Activated CD8-positive, alpha-beta memory T cell treated with anti-CD3 and anti-CD28 coated beads, Interleukin-2, amount 50 U/mL, for 1 hour (primary cell): Measurements from ENCODE around the gene RPS6KA5.
"Not testable (repeated sequence)": the region's sequence is repeated elsewhere in the genome, so short reads cannot be mapped to it uniquely, and the experiment has no call there.

Experiments
- DNase-seq: peaks from one replicate; pipeline ENCODE4 v3.0.0-alpha.2; 2020; ENCODE audit errors: extremely low read depth

RPS6KA5 gene

DNA sequence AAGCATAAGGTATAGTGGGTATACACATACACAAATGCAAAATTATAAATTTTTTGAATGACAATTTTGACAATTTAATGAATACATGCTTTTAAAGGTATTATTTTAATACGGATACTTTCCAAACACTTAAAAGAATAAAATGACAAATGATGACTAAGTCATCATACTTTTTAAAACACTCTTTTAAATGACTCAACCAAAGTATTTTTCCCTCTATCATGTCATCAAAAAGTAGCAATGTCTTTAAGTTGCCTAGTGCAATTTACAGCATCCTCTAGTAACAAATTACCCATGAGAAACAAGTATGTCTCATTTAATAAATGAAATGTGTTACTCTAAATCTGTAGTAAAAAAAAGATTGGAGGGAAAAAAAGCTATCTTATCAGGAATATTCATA lies 73.3 kb downstream of the RPS6KA5 start:
- DNase-seq: no peak

DNA sequence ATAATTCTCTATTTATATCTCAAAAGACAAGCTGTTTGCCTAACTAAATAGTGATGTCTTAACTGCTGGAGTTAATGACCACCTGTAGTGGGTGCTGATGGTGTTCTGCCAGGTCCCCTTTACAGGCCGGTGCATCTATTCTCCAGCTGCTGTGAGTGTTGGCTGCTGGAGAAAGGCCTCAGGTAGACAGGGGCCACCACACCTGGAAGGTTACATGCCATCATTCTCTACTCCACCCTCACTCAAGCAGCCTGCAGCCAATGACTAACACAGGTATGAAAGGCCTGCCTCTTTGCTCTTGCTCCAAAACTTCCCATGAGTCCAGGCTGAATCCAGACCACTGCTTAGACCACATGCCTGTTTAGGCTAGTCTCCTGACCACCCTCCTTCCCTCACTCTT lies 73.9 kb downstream of the RPS6KA5 start:
- DNase-seq: no peak

DNA sequence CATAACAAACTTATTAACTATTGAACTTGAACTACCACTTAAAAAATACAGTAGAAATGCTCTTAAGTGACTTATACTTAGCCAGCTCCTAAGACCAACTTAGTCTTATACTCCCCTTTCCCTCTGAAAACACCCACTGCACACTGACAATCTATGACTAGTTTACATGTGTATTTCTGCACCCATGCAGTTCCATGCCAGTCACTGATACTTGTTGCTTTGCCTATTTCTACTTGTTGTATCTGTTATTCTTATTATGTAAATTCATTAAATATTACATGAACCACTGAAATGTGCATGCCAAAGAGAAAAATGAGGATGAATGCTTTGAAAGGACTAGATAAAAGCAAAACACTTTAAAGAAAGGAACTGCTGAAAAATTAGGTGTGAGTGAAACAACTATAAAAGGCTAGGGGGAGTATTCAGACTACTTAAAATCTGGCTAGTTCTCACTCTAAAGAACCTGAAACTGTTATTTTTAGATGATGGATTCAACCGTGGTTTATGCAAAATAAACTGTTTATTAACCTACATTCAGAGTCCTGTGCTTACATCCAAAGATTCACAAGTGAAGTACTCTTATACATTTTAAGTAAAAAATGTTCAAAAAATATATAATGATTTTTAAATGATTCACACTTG lies 74.7 kb downstream of the RPS6KA5 start:
- DNase-seq: no peak

DNA sequence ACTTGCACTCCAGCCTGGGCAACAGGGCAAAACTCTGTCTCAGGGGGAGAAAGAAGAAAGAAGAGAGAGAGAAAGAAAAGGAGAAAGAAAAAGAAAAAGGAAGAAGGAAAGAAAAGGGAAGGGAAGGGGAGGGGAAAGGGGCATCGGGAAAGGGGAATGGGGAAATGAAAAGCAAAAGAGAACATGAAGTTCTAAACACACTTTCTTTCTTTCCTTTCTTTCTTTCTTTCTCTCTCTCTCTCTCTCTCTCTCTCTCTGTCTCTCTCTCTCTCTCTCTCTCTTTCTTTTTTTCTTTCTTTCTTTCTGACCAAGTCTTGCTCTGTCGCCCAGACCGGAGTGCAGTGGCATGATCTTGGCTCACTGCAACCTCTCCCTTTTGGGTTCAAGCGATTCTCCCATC lies 76.9 kb downstream of the RPS6KA5 start:
- no peak for DNase-seq

DNA sequence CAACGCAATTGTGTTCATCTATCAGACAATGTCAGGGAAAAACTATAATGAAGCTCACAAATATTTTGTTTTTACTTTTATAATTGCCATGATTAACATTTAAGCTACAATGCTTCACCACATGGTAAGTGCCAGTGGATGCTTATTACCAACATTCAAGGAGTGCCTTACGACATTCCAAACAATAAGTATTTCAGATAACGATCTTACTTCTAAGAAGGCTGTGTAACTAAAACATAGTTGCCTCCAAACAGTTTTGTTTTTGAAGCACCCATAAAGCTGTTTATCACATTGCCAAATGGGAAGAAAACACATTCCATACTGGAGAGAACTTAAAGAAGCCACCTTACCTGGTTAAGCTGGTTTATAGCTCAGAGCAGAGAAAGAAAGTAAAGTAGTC lies 78.8 kb downstream of the RPS6KA5 start:
- no peak for DNase-seq

DNA sequence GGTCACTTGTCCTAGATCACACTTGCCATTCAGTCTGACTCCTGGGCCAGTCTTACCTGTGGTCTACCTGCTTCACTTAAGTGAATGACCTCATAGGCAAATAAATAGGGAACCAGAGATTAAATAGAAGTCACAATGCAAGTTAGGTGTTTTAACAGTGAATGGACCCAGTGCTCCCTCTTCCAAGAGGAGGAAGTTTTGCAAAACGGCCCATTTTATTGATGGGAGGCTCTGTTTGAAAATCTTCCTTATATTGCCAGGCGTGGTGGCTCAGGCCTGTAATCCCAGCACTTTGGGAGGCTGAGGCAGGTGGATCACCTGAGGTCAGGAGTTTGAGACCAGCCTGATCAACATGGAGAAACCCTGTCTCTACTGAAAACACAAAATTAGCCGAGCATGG lies 79.8 kb downstream of the RPS6KA5 start:
- not testable (repeated sequence) for DNase-seq

DNA sequence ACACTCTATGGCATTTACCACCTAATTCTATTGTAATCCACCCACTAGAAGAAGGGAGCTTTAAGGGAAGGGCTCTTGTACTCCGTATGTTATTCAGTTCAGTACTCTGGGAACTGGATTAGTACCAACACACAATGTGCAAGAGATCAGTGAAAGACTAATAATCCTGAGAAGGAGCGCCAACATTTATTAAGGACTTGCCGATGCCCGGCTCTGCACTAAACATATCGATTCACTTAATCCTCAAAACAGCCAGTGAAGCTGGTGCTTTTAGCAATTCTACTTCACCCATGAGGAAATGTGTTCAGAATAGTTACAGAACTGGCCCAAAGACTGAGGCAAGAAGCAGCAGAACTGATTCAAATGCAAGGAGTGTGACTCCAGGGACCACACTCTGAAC lies 80.9 kb downstream of the RPS6KA5 start:
- no peak for DNase-seq

DNA sequence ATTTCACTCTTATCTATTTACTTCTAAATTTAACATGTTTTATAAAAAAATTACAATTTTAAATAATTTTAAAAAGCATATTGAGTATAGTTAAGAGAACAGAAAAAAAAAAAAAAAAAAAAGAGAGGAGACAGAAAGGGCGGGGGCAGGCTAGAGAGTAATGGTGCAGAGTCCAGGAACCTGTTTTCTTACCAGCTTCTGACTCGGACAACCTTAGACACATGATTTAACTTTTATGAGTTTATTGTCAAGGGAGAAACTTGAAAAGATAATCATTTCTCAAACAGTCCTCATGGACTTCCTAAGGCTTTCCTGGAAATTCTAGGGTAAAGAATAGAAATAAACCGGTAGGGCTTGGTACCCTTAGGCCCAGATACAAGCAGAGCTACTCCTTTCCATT lies 84.3 kb downstream of the RPS6KA5 start:
- DNase-seq: no peak

DNA sequence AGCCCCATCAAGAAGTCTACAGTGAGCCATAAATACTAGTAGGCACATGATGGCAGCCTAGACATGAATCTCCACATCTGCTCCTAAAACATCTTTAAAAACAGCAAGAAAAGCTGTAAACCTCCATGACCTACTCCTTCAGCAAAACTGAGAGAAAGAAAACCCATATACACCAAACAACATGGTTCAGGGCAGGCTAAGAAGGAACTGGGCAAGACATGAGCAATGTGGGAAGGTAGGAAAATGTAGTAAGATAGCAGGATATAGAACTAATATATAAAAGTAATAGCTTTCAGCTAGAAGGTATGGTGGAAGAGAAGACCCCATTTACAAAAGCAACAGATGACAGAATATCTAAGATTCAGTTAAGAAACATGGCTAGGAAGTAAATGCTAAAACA lies 88.8 kb downstream of the RPS6KA5 start:
- DNase-seq: no peak

DNA sequence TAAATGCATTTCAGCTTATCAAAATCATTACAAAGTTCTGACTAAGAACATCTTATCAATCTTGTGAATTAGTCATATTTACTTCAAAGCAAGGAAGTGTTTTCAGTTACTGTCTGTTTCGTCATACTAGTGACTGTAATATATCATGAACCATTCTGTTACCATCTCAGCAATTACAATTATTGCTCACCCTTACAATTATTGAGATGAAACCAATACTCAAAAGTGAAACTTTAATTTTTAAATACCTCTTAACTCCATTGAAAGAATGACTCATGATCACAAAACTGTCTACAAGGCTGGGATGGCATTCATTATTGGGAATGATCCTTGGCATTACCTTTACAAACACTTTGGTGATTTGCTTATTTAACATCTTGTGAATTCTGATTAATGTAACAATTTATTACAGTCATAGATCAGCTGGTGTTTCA lies 90.3 kb downstream of the RPS6KA5 start:
- DNase-seq: no peak

DNA sequence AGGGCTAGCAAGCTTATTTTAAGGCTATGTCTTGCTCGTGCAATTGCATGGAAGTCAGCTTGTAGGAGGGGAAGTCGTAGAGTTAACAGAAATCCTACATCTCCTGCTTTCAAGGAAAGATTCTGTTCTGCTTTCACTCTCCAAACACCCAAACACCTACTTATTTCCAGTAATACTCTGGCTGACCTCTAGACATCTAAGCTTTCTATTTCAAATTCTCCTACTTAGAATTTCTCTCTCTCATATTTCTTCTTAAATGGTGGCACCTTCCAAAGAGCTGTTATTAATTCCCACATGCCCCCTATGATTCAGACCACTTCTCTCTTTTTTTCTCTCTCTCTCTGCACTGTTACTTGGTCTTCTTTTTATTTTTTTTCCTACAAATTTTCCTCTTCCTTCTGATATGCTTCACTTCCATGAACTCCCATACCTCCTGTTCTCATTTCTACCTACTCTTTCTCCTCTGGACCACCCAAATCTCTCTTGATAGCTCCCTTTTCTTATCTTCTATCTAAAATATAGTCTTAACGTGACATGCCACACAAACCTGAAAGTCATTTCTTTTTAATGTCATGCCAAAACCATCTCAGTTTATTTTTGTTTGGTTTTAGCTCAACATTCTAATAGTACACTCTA lies 90.8 kb downstream of the RPS6KA5 start:
- DNase-seq: no peak

DNA sequence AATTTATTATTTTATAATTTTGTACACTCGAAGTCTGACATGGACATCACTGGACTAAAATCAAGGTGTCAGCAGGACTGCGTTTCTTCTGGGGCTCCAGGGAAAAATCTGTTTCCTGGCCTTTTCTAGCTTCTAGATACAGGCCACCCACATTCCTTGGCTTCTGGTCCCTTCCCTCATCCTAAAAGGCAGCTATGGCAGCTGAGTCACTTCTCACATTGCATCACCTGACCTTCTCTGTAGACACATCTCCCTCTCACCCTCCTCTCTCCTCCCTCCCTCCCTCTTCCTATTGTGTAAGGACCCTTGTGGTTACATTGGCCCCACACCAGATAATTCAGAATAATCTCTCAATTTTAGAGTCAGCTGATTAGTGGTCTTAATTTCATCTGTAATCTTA lies 92.4 kb downstream of the RPS6KA5 start:
- no peak for DNase-seq

DNA sequence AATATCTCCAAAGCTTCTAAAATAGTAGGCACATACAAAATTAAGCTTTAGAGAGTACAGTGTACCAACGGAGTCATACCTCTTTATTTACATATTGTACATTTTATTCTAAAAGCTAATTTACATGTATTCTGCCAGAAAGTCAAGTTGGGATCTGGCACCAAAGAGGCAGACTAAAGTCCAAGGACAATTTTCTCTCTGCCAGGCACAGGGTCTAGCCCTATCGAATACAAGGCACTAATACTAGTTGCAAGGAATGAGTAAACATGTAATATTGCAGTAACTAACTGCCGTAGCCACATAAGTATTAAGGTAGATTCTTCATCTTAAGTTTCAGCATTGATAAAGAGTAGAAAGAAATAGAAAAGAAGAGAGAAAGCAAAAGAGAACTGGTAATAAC lies 93.9 kb downstream of the RPS6KA5 start:
- DNase-seq: no peak

DNA sequence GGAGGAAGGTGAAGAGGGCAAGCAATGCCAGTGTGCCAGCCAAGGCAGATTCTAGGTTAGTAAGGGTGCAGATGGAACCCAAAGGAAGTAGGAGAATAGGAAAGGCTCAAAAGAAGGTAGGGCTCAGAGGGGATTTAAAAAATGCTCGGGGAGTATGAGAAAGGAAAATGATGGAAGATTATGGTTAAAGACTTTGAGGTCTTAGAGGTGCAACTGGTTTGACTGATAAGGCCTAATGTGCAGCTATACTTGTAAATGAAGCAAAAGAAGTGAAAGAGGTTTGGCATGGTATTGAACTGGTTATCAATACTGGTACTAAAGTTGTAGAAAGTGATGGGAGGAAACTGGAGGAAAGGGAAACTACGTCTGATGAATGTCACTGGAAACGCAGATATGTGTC lies 94.7 kb downstream of the RPS6KA5 start:
- DNase-seq: no peak

DNA sequence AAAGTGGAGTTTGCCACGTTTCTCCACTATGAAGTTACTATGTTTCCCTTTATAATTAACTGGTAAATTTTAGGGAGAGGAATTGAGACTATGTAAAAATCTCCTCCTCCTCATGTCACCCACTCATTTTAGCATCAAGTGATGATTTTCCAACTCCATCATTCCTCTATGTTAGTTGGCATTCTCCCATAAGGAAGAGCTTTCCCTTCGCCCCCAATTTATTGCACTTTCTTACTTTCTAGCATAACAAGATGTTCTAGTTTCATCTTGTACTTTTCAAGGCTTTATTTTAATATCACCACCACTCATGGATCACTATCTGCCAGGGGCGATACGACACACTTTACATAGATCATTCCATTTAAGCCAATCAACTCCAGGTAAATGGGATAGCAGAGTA lies 97.1 kb downstream of the RPS6KA5 start:
- DNase-seq: no peak

DNA sequence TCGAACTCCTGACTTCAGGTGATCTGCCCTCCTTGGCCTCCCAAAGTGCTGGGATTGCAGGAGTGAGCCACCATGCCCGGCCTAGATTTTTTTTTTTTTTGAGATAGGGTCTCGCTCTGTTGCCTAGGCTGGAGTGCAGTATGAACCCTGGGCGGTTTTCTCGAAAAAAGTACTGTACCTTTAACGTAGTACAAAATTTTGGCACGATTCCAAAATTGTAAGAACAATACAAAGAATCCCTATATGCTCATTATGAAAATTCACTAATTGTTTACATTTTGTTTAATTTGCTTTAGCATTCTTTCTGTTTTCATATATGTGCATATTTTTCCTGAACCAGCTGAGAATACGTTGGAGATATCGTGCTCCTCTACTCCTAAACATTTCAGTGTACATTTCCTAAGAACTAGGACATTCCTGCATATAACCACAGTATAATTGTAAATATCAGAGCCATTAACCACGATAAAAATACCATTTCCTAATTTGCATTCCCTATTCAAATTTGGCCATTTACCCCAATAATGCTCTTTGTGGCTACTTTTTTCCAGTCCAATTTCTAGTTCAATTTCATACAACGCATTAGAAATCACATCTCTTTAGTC lies 97.8 kb downstream of the RPS6KA5 start:
- no peak for DNase-seq

DNA sequence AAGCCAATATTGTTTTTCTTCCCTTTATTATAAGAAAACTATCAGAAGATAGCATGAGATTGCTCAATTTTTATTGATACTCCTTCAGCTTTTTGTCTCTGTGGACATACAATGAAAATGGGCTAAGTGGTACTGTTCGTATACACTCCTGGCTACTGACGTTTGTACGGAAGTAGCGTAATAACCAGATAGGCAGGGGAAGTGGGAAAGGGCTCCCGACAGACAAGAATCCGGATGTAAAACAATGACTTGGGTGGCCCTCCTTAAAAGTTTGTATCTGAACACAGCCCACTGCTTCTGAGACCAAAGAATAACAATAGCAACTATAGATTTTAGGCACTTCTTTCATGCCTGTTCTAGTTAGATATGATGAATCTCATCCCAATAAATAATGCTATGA lies 99.6 kb downstream of the RPS6KA5 start:
- no peak for DNase-seq

DNA sequence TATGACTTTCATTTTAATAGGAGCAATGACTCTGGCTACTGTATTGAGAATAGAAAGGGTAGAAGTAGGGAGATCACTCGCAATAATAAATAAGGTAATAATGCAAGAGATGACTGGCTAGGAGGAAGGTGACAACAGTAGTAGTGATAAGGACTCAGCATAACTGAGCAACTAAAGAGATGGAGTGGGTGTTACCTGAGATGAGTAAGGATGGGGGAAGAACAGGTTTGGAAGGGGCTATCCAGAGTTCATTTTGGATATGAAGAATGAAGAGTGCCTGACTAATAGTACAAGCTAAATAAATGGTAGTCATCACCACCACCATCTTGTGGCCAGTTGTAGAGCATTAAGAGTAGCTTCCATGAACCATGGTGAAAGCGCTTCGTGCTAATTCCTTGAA lies 101.1 kb downstream of the RPS6KA5 start:
- no peak for DNase-seq

DNA sequence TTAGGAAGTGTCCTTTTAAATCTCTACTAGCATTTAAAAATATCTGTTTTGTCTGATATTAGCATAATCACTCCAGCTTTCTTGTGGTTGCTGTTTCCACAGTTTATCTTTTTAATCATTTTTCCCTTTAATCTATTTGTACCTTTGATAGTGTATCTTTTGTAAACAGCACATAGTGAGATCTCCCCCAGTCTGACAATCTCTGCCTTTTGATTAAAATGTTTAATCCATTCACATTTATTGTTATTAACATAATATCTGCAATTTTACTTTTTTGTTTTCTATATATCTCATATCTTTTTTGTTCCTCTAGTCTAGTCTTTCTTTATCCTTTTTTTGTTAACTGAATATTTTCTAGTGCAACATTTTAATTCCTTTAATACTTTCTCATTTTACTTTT lies 104.2 kb downstream of the RPS6KA5 start:
- DNase-seq: no peak

DNA sequence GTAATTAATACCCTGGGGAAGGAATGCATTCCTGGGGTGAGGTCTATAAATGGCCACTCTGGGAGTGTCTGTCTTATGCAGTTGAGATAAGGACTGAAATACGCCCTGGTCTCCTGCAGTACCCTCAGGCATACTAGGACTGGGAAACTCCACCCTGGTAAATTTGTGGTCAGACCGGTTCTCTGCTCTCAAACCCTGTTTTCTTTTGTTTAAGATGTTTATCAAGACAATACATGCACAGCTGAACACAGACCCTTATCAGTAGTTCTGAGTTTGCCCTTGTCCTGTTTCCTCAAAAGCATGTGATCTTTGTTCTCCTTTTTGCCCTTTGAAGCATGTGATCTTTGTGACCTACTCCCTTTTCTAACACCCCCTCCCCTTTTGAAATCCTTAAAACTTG lies 106.8 kb downstream of the RPS6KA5 start:
- DNase-seq: not testable (repeated sequence)

DNA sequence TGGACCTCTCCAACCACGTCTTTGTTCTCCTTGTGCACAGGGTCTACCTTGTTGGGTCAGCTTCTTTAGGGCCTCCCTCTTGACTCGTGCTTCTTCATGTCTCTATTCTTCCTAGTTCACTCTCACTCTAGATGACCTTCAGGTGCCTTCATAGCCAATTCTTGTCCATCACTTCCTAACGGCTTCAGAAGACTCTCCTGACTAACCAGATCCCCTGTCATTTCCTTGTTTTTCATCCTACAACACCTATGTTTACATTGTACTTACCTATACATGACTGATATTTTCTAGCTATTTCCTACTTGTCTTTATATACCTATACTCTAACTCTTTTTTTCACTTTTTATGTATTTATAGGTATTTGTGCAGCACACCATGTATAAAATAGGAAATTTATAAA lies 117.1 kb downstream of the RPS6KA5 start:
- no peak for DNase-seq

DNA sequence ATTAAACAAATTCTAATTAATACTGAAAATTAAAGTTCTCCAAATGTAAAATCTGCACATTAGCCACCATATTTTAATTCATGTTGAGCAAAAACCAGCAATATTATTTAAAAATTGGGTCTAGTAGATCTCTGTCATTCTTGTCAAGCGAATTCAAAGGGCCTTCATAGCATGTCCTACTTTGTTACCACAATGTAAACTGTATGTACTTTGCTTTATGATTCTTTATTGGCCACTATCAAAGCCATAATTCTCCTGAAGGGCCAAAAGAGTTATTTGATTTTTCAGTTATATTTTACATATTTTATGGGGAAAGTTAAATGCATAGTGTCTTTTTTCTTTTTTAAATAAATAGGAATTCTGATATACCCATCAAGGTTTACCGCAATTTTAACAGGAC lies 117.9 kb downstream of the RPS6KA5 start:
- no peak for DNase-seq

DNA sequence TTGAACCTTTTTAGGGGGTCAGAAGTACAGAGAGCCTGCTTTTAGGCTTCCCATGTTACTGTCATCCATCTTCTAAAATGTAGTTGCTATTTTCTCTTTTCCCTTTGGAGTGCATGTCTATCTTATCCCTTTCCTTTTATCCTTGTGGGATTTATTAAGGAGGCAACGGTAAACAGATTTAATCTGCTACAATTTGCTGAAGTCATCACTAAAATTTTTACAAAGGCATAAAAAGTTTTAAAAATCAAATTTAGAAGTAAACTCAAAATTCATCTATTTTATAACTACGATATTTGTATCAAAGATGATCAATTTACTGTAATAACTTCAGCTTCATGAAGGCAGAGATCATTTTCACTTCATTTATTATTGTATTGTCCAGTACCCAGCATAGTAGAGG lies 118.7 kb downstream of the RPS6KA5 start:
- DNase-seq: no peak
